A549 (cell line): ENCODE data around the gene UVSSA. TPM values are rescaled to one million over a fixed set of nuclear protein-coding genes. Genes with fewer than 3 reads are reported as not detected.

Experiments
- ATAC-seq, 2 experiments: fragments of 200-7000 bp in 1 of 2; fragments of >200 bp in 1 of 2; cut with Nextera tagmentation in 1 of 2; cut with Tn5 transposase in 1 of 2; 3 replicates each; pipeline versions ENCODE4 v1.8.0 to v1.9.1; 2018 to 2020; ENCODE audit warnings: mild to moderate bottlenecking in 1 of 2, moderate library complexity in 1 of 2
- CTCF ChIA-PET: fragments of 300-600 bp; sonication (Branson Sonifier 250); formaldehyde crosslinking; extraction: SDS; loops from one replicate; lab custom pipeline; 2021; ENCODE audit warnings: antibody characterized with exemption, inconsistent platforms; lab: Yijun Ruan, JAX
- POLR2A ChIA-PET: fragments of 350-600 bp; formaldehyde crosslinking; extraction: SDS; loops from one replicate; lab custom pipeline; 2021; ENCODE audit warnings: antibody characterized with exemption, inconsistent platforms; lab: Yijun Ruan, JAX
- DNase-seq, 2 experiments: peaks; one replicate each; pipeline versions ENCODE4 v3.0.0 to v3.0.0-alpha.2; 2011 to 2016; ENCODE audit warnings: low read depth in 1 of 2, low spot score in 1 of 2
- FAIRE-seq: peaks from 2 replicates; lab custom pipeline; 2011; peaks lifted over from hg19 to GRCh38; lab: Jason Lieb, UNC
- H3K27ac ChIP-seq, 2 experiments: fragments of >200 bp; sonication (Bioruptor Twin); formaldehyde crosslinking; 3 replicates each; pipeline ENCODE4 v1.5.1; 2016 to 2017
- H3K4me1 ChIP-seq: fragments of >200 bp; sonication (Bioruptor Twin); formaldehyde crosslinking; 3 replicates; pipeline ENCODE4 v1.6.1; 2016
- H3K4me2 ChIP-seq: fragments of >200 bp; sonication (Bioruptor Twin); formaldehyde crosslinking; 3 replicates; pipeline ENCODE4 v1.6.1; 2016
- H3K4me3 ChIP-seq: fragments of >200 bp; sonication (Bioruptor Twin); formaldehyde crosslinking; 3 replicates; pipeline ENCODE4 v1.5.1; 2016
- H3K9me3 ChIP-seq: fragments of >200 bp; sonication (Bioruptor Twin); formaldehyde crosslinking; 3 replicates; pipeline ENCODE4 v1.6.1; 2016
- CBX2 ChIP-seq: fragments of 200-600 bp; sonication (generic); IDR thresholded peaks from 2 replicates; pipeline ENCODE4 v1.6.1; 2016; ENCODE audit warnings: low read depth, mild to moderate bottlenecking, borderline replicate concordance
- CEBPB ChIP-seq, 2 experiments: fragments of >200 bp in 1 of 2; sonication (Bioruptor Twin) in 1 of 2; formaldehyde crosslinking in 1 of 2; IDR thresholded peaks; 2 replicates each; pipeline ENCODE4 v1.6.1; 2012 to 2016
- CHD2 ChIP-seq: fragments of 150-350 bp; IDR thresholded peaks from 2 replicates; pipeline ENCODE4 v1.6.1; 2014; ENCODE audit warnings: low read length; ENCODE audit not compliant: partially characterized antibody
- EHF ChIP-seq: fragments of 250-450 bp; sonication (Bioruptor Pico); IDR thresholded peaks from 2 replicates; pipeline ENCODE4 v1.5.0; 2020; ENCODE audit warnings: mild to moderate bottlenecking
- EHMT2 ChIP-seq: fragments of 200-600 bp; sonication (generic); IDR thresholded peaks from 2 replicates; pipeline ENCODE4 v1.6.1; 2016; ENCODE audit warnings: antibody characterized with exemption, low read depth, mild to moderate bottlenecking, moderate library complexity
- FOSB ChIP-seq: fragments of 250-450 bp; sonication (Bioruptor Pico); IDR thresholded peaks from 2 replicates; pipeline ENCODE4 v1.5.0; 2020; ENCODE audit warnings: mild to moderate bottlenecking, moderate library complexity
- GATA3 ChIP-seq: IDR thresholded peaks from 2 replicates; pipeline ENCODE4 v1.6.1; 2012; ENCODE audit warnings: borderline replicate concordance
- HDAC2 ChIP-seq: fragments of 200-600 bp; sonication (generic); IDR thresholded peaks from 2 replicates; pipeline ENCODE4 v1.6.1; 2016
- HES2 ChIP-seq: fragments of >200 bp; sonication (Bioruptor Twin); formaldehyde crosslinking; IDR thresholded peaks from 2 replicates; pipeline ENCODE4 v1.6.1; 2016
- HEYL ChIP-seq: fragments of 250-450 bp; sonication (Bioruptor Pico); IDR thresholded peaks from 2 replicates; pipeline ENCODE4 v1.8.0; 2021; ENCODE audit warnings: mild to moderate bottlenecking, moderate library complexity
- HOXA7 ChIP-seq: fragments of 250-450 bp; sonication (Bioruptor Pico); IDR thresholded peaks from 2 replicates; pipeline ENCODE4 v1.5.0; 2020; ENCODE audit warnings: mild to moderate bottlenecking, moderate library complexity
- HOXB13 ChIP-seq: fragments of 250-450 bp; sonication (Bioruptor Pico); IDR thresholded peaks from 2 replicates; pipeline ENCODE4 v1.5.0; 2020; ENCODE audit warnings: low read depth, mild to moderate bottlenecking, moderate library complexity
- JUN ChIP-seq, 2 experiments: fragments of >200 bp; sonication (Bioruptor Twin); formaldehyde crosslinking; IDR thresholded peaks; 2 replicates in 1 of 2; 3 replicates in 1 of 2; pipeline ENCODE4 v1.6.1; 2016 to 2017
- JUNB ChIP-seq: fragments of >200 bp; sonication (Bioruptor Twin); formaldehyde crosslinking; IDR thresholded peaks from 2 replicates; pipeline ENCODE4 v1.6.1; 2016
- KDM1A ChIP-seq: fragments of 200-600 bp; sonication (generic); IDR thresholded peaks from 2 replicates; pipeline ENCODE4 v1.6.1; 2016; ENCODE audit warnings: low read depth, mild to moderate bottlenecking
- KDM5A ChIP-seq: fragments of 200-600 bp; sonication (generic); IDR thresholded peaks from 2 replicates; pipeline ENCODE4 v1.6.1; 2016; ENCODE audit warnings: antibody characterized with exemption, mild to moderate bottlenecking
- MAFK ChIP-seq: fragments of 450-650 bp; IDR thresholded peaks from 2 replicates; pipeline ENCODE4 v1.6.1; 2014; ENCODE audit not compliant: partially characterized antibody
- MYC ChIP-seq: IDR thresholded peaks from 2 replicates; pipeline ENCODE4 v1.6.1; 2012; ENCODE audit warnings: mild to moderate bottlenecking, inconsistent platforms, low read length, improper control_type of control experiment, borderline replicate concordance
- NR3C1 ChIP-seq: fragments of >200 bp; sonication (Bioruptor Twin); formaldehyde crosslinking; IDR thresholded peaks from 3 replicates; pipeline ENCODE4 v1.6.1; 2017
- POLR2A ChIP-seq: IDR thresholded peaks from 2 replicates; pipeline ENCODE4 v1.6.1; 2012; ENCODE audit warnings: mild to moderate bottlenecking, low read length
- POLR2AphosphoS2 ChIP-seq: conservative IDR thresholded peaks from 2 replicates; pipeline ENCODE4 v1.6.1; 2012; ENCODE audit warnings: low read length, improper control_type of control experiment, inconsistent platforms
- RCOR1 ChIP-seq: fragments of 150-350 bp; IDR thresholded peaks from 2 replicates; pipeline ENCODE4 v1.6.1; 2014; ENCODE audit warnings: antibody characterized with exemption, low read length, low read depth
- SMC3 ChIP-seq: fragments of >200 bp; sonication (Bioruptor Twin); formaldehyde crosslinking; IDR thresholded peaks from 3 replicates; pipeline ENCODE4 v1.6.1; 2018; ENCODE audit warnings: inconsistent platforms
- SREBF2 ChIP-seq: fragments of 450-650 bp; IDR thresholded peaks from 2 replicates; pipeline ENCODE4 v1.6.1; 2014; ENCODE audit warnings: mild to moderate bottlenecking, moderate library complexity
- USF2 ChIP-seq: fragments of 450-650 bp; IDR thresholded peaks from 2 replicates; pipeline ENCODE4 v1.6.1; 2014; ENCODE audit warnings: antibody characterized with exemption
- ZC3H11A ChIP-seq: fragments of 450-650 bp; IDR thresholded peaks from 2 replicates; pipeline ENCODE4 v1.6.1; 2014; ENCODE audit warnings: antibody characterized with exemption, mild to moderate bottlenecking
- ZFP36 ChIP-seq: fragments of 450-650 bp; IDR thresholded peaks from 2 replicates; pipeline ENCODE4 v1.6.1; 2014; ENCODE audit warnings: borderline replicate concordance; ENCODE audit not compliant: partially characterized antibody
- ZSCAN20 ChIP-seq: fragments of 250-450 bp; sonication (Bioruptor Pico); IDR thresholded peaks from 2 replicates; pipeline ENCODE4 v1.8.0; 2022; ENCODE audit warnings: mild to moderate bottlenecking, moderate library complexity
- WGBS: methylation state at CpG from one replicate; pipeline ENCODE4 v1.1.6; 2017; ENCODE audit errors: missing lambda C conversion rate; 5-methylcytosine and 5-hydroxymethylcytosine counted together
- polyA plus RNA-seq, 4 experiments: library from polyadenylated mRNA; depleted of rRNA in 3 of 4; stranded (reverse); fragments of >200 nt; fragmentation: RNase III in 1 of 4; extraction: RNeasy Plus Mini Kit Qiagen cat#74134 plus additional on column Dnase treatment in 1 of 4; gene quantifications; 2 replicates in 3 of 4; 3 replicates in 1 of 4; pipeline ENCODE4 v1.2.3, GENCODE V29; 2011 to 2017
- TF ChIP-seq, protein P1 (sequence below): fragments of 250-450 bp; sonication (Bioruptor Pico); IDR thresholded peaks from 2 replicates; pipeline ENCODE4 v1.5.0; 2020; ENCODE audit warnings: low read depth, mild to moderate bottlenecking, moderate library complexity
- TF ChIP-seq, protein P2 (sequence below): fragments of 150-350 bp; IDR thresholded peaks from 2 replicates; pipeline ENCODE4 v1.6.1; 2014; ENCODE audit warnings: low read depth, mild to moderate bottlenecking, low read length
- TF ChIP-seq, protein P3 (sequence below): fragments of 250-450 bp; sonication (Bioruptor Pico); IDR thresholded peaks from 2 replicates; pipeline ENCODE4 v1.5.0; 2021; ENCODE audit warnings: mild to moderate bottlenecking, moderate library complexity, borderline replicate concordance

Gene UVSSA
- polyA plus RNA-seq, 2 of the 4 experiments (the other 2 are of a cell fraction): 4.5 to 6.9 TPM

- no peak for ATAC-seq
- POLR2A ChIA-PET: no interaction called here
- CTCF ChIA-PET: interaction anchor here (1.9 kb wide), 1 partner anchor 13 kb away, joined by 7 read pairs; no protein-coding TSS in a partner anchor
Observed at GRCh38 chr4:1369479-1370079, 22.6 kb downstream of the UVSSA start.

GRCh38 chr4:1370321-1371124 is 23.5 kb downstream of the UVSSA start:
- Histone ChIP-seq H3K27ac (no peak overlapping the region), H3K4me3 (no peak overlapping the region), H3K4me1 (no peaks in the 10 kb centered on the region), H3K4me2 (no peak overlapping the region), H3K9me3 (no peaks in the 10 kb centered on the region)
- TF ChIP-seq HDAC2 (no peak), JUNB (no peak), FOSB (CRISPR knock-in tag) (no peak), HOXA7 (CRISPR knock-in tag) (no peak), KDM5A (no peak), RCOR1 (no peak), HES2 (no peak), EHF (no peak), NR3C1 (no peak), SMC3 (no peak), CHD2 (no peak), JUN (IDR thresholded peaks at IDR 0.05) (no peak), GATA3 (no peak), ZSCAN20 (CRISPR knock-in tag) (no peak), EHMT2 (no peak), HOXB13 (CRISPR knock-in tag) (no peak), USF2 (no peak)
- TF ChIP-seq, protein P1, sequence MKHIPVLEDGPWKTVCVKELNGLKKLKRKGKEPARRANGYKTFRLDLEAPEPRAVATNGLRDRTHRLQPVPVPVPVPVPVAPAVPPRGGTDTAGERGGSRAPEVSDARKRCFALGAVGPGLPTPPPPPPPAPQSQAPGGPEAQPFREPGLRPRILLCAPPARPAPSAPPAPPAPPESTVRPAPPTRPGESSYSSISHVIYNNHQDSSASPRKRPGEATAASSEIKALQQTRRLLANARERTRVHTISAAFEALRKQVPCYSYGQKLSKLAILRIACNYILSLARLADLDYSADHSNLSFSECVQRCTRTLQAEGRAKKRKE (CRISPR knock-in tag): no peak
- ATAC-seq: no peak
- FAIRE-seq: no peak
- no peak for DNase-seq
- WGBS: 87% methylated on average over 13 of the region's 29 CpGs
- POLR2A ChIA-PET: no interaction called here
- CTCF ChIA-PET: interaction anchor here (1.0 kb wide), 1 partner anchor 16 kb away, joined by 3 read pairs; no protein-coding TSS in a partner anchor

More at GRCh38 chr4:1369479-1370079, 22.6 kb downstream of the UVSSA start:
- Histone ChIP-seq H3K4me3 (no peak overlapping the region), H3K27ac (no peak overlapping the region), H3K4me2 (no peak overlapping the region), H3K9me3 (no peaks in the 10 kb centered on the region), H3K4me1 (no peaks in the 10 kb centered on the region)
- WGBS: 95% methylated on average over 22 of the region's 22 CpGs
- DNase-seq (no peak), FAIRE-seq (no peak)
- TF ChIP-seq POLR2A: no peak
- no peak for TF ChIP-seq CBX2
- no peak for TF ChIP-seq KDM1A
- no peak for TF ChIP-seq POLR2AphosphoS2
- TF ChIP-seq SREBF2: no peak
- TF ChIP-seq CEBPB (IDR thresholded peaks at IDR 0.05): no peak
- no peak for TF ChIP-seq MYC
- TF ChIP-seq, protein P2, sequence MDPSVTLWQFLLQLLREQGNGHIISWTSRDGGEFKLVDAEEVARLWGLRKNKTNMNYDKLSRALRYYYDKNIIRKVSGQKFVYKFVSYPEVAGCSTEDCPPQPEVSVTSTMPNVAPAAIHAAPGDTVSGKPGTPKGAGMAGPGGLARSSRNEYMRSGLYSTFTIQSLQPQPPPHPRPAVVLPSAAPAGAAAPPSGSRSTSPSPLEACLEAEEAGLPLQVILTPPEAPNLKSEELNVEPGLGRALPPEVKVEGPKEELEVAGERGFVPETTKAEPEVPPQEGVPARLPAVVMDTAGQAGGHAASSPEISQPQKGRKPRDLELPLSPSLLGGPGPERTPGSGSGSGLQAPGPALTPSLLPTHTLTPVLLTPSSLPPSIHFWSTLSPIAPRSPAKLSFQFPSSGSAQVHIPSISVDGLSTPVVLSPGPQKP: no peak
- no peak for TF ChIP-seq ZC3H11A
- no peak for TF ChIP-seq MAFK
- no peak for TF ChIP-seq HDAC2
- no peak for TF ChIP-seq HEYL
- no peak for TF ChIP-seq ZFP36
- no peak for TF ChIP-seq EHMT2
- TF ChIP-seq, protein P3, sequence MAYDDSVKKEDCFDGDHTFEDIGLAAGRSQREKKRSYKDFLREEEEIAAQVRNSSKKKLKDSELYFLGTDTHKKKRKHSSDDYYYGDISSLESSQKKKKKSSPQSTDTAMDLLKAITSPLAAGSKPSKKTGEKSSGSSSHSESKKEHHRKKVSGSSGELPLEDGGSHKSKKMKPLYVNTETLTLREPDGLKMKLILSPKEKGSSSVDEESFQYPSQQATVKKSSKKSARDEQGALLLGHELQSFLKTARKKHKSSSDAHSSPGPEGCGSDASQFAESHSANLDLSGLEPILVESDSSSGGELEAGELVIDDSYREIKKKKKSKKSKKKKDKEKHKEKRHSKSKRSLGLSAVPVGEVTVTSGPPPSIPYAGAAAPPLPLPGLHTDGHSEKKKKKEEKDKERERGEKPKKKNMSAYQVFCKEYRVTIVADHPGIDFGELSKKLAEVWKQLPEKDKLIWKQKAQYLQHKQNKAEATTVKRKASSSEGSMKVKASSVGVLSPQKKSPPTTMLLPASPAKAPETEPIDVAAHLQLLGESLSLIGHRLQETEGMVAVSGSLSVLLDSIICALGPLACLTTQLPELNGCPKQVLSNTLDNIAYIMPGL (CRISPR knock-in tag): no peak
- no peak for TF ChIP-seq NR3C1
